ENCODE results near the gene SPIRE1.
"Not testable (repeated sequence)": the region's sequence is repeated elsewhere in the genome, so short reads cannot be mapped to it uniquely, and the experiment has no call there.

Gene SPIRE1

GRCh38 chr18:12441475-12442034, 216.4 kb downstream of the SPIRE1 start:
- DNase-seq = no peak

- no peak for DNase-seq
These were observed 219.7 kb downstream of the SPIRE1 start for GRCh38 chr18:12438257-12438656.

- DNase-seq = no peak
These were observed 222.0 kb downstream of the SPIRE1 start for GRCh38 chr18:12435867-12436266.

DNA sequence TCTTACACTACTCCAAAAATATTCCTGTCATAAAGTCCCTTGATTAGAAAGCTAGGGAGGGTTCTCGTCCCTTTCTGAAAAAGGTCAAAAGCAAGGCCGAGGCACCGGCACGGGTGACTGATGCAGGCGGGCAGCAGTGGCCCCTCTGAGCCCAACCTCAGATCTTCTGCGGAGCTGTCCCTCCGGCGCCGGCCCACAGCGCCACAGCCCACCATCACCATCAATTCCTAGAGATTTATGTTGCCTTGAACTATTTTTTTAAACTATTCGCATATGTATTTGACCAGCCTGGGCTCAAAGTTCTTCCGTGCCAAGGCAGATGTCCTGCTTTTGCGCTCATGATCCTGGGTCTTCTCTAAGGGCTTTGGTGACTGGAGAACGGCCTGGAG, 223.4 kb downstream of the SPIRE1 start:
- no peak for DNase-seq

- no peak for DNase-seq
These were observed 223.9 kb downstream of the SPIRE1 start for GRCh38 chr18:12433829-12434540.

GRCh38 chr18:12432881-12433280, 225.0 kb downstream of the SPIRE1 start:
- no peak for DNase-seq

DNA sequence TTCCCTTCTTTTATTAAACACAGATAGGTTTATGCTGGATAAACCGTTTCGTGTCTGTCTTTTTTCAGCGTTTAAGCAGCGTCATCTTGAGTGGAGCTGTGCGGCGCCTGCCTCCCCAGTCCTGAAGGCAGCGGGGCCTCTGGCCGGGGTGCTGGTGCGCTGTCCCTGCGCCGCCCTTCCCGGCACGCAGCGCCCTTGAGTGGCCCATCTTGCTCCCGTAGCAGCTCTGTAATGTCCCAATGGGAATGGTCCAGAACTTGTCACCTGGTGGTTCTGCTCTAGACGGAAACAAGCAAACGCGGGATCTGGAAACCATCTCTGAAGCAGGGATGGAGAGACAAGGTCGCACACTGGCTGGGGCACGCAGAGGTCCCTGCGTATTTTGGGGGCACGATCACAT, 225.7 kb downstream of the SPIRE1 start:
- no peak for DNase-seq

GRCh38 chr18:12431561-12431960, 226.3 kb downstream of the SPIRE1 start:
- no peak for DNase-seq

GRCh38 chr18:12430137-12430990, 227.5 kb downstream of the SPIRE1 start:
- DNase-seq = no peak

GRCh38 chr18:12429556-12429955, 228.4 kb downstream of the SPIRE1 start:
- no peak for DNase-seq

DNA sequence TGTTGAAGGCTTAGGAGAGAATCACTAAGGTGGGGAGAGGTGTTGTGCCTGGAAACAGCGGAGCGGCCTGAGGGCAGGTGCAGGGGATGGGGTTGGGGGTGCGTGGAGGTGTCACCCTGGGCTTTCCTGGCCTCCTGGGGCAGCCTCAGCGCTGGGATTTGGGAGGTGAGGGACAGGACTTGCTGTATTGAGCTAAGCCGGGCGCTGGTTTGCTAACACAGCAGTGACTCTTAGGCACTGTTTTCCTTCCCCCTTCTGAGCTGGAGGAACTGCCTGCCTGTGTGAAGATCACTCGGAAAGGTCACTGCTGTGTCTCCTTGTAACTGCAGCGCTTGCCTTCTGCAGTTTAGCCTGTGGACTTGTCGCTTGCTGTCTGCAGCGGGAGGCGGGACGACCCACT, 229.0 kb downstream of the SPIRE1 start:
- no peak for DNase-seq

DNA sequence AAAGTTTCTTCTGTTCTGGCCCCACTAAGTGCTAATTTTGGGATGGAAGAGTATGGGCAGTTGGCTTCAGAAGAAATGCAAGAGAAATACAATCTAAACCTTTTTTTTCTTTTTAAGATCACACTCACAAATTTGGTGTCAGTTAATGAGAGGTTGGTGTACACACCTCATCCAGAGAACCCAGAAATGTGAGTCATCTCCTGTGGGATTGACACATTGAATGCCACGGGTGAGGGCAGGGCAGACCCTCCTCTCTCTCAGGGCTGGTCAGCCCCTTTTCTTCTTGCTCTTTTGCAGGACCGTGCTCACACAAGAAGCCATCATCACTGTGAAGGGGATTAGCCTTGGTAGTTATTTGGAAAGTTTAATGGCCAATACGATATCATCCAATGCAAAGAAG, 231.0 kb downstream of the SPIRE1 start:
- no peak for DNase-seq

GRCh38 chr18:12424252-12424651, 233.7 kb downstream of the SPIRE1 start:
- DNase-seq = no peak

DNA sequence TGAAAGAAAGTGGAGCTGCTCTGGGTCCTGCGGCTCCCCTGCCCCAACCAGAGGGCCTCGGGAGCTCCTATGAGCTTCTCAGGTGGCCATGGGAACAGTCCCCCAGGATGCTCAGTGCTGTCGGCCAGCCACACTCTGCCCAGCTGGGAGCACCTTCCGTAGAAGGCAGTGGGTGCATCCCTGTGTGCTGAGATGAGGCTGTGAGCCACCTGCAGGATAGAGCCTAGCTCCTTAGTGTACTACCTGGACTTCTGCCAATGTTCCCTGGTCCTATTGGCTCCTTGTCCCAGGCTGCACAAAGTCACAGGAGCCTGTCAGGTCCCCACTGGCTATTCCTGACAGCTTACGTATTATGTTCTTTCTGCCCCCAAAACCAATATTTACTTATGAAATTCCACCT, 234.1 kb downstream of the SPIRE1 start:
- DNase-seq = no peak

DNA sequence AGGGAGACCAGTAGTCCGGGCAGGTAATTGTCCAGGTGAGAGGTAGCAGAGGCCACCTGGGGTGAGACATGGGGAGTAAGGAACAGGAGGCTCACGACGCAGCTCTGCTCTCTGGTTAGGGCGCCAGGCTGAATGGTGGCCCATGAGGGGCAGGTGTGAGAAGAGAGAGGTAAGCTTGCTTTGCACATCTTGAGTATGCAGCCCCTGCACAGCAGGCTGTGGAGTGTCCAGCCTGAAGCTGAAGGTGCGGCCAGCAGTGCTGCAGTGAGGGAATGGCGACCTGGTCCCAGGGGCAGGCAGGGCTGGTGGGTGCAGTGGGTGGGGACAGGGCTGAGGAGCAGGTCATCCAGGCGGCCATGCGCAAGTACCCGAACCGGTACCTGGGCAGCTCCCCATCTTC, 234.5 kb downstream of the SPIRE1 start:
- no peak for DNase-seq

GRCh38 chr18:12422936-12423335, 235.0 kb downstream of the SPIRE1 start:
- DNase-seq = no peak

- no peak for DNase-seq
These were observed 236.2 kb downstream of the SPIRE1 start for GRCh38 chr18:12421732-12422131.

- no peak for DNase-seq
These were observed 237.0 kb downstream of the SPIRE1 start for GRCh38 chr18:12420821-12421421.

DNA sequence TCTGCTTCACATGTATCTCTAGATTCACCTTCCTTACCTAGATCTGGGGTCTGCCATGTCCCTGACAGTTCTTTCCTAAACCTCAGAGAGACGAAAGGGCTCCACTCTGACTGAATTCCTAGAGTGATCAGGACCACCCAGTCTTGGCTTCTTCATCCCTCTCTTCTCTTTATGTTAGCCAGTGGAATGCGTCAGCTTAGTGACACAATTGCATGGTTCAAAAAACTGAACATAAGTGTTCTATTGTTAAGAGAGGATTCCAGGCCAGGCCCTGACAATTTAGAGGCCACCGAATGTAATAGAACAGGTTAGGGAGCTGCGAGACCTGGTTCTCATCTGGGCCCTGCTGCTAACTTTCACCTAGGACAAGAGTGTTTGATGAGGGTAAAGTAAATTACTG, 240.2 kb downstream of the SPIRE1 start:
- DNase-seq = no peak

- no peak for DNase-seq
These were observed 241.7 kb downstream of the SPIRE1 start for GRCh38 chr18:12416098-12416729.

DNA sequence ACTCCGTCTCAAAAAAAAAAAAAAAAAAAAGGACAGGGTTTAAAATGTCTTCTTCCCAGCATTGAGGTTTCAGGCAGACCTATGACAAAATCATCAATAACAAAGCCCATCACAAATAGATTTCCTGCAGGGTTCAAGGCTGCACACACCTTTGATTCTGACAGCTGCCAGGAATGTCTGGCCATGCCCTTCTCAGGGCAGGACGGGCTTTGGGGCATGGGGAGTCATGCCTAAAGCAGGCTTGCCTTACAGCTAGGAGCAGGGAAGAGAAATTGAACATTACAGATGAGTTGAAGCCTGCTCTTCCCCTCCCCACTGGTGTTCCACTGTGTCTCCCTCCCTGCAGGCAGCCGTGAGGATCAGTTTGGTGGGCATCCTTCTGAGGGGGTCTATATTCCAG, 246.5 kb downstream of the SPIRE1 start:
- no peak for DNase-seq

- DNase-seq = not testable (repeated sequence)
These were observed 247.2 kb downstream of the SPIRE1 start for GRCh38 chr18:12410747-12411146.

DNA sequence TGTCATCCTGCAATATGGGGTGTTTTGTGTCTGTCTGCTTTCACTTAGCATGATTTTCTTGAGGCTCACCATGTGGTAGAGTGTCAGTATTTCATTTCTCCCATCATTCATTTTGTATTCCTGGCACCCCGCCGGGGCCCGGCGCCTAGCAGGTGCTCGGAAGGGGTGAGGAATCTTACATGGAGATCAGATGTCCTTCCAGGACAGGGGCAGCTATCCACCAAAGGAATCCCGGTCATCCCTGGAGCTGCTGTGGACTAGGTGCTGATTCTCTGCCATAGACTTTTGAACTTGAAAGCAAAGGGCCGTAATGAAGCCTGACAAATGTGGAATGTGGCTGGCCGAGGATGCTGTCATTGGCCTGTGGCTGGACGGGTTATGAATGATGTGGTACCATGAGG, 247.8 kb downstream of the SPIRE1 start:
- no peak for DNase-seq
